KOPT-K1 (cell line): ENCODE results near the gene HTRA2.
A peak's percentile ranks its signal among the peaks of the same experiment; 100 is the strongest.
"Not testable (repeated sequence)": the region's sequence is repeated elsewhere in the genome, so short reads cannot be mapped to it uniquely, and the experiment has no call there.

Source experiments
- H3K27ac ChIP-seq: fragments of 200-600 bp; sonication (generic); 2 replicates; pipeline ENCODE4 v1.5.1; 2016; ENCODE audit warnings: antibody characterized with exemption, mild to moderate bottlenecking, low read depth, low read length; ENCODE audit not compliant: poor library complexity, severe bottlenecking
- H3K36me3 ChIP-seq: fragments of 200-600 bp; sonication (generic); 2 replicates; pipeline ENCODE4 v1.5.1; 2017; ENCODE audit warnings: antibody characterized with exemption, mild to moderate bottlenecking, low read length, moderate library complexity; ENCODE audit not compliant: insufficient read depth
- H3K9me3 ChIP-seq: fragments of 200-600 bp; sonication (generic); 2 replicates; pipeline ENCODE4 v1.5.1; 2017; ENCODE audit warnings: antibody characterized with exemption, low read length, mild to moderate bottlenecking; ENCODE audit not compliant: insufficient read depth, poor library complexity, severe bottlenecking

The HTRA2 gene

GRCh38 chr2:74554820-74555531, 25.2 kb downstream of the HTRA2 start:
- Histone ChIP-seq H3K36me3 (no peaks in the 10 kb centered on the region), H3K27ac (peak overlapping the region; percentile 54), H3K9me3 (no peaks in the 10 kb centered on the region)

GRCh38 chr2:74555610-74556103, 25.9 kb downstream of the HTRA2 start:
- no peaks in the 10 kb centered on the region for H3K36me3 ChIP-seq
- H3K27ac ChIP-seq, result no peak overlapping the region
- no peaks in the 10 kb centered on the region for H3K9me3 ChIP-seq

- H3K36me3 ChIP-seq, result no peaks in the 10 kb centered on the region
- no peak overlapping the region for H3K27ac ChIP-seq
- no peaks in the 10 kb centered on the region for H3K9me3 ChIP-seq
These were observed 26.4 kb downstream of the HTRA2 start for GRCh38 chr2:74556159-74556558.

GRCh38 chr2:74556831-74557370, 27.2 kb downstream of the HTRA2 start:
- no peaks in the 10 kb centered on the region for H3K9me3 ChIP-seq
- no peaks in the 10 kb centered on the region for H3K36me3 ChIP-seq
- H3K27ac ChIP-seq, result no peak overlapping the region

- Histone ChIP-seq H3K36me3 (no peaks in the 10 kb centered on the region), H3K27ac (no peak overlapping the region), H3K9me3 (no peaks in the 10 kb centered on the region)
These were observed 28.8 kb downstream of the HTRA2 start for GRCh38 chr2:74558284-74559230.

GRCh38 chr2:74559912-74560311, 30.2 kb downstream of the HTRA2 start:
- H3K9me3 ChIP-seq, result no peaks in the 10 kb centered on the region
- no peaks in the 10 kb centered on the region for H3K36me3 ChIP-seq
- H3K27ac ChIP-seq, result no peak overlapping the region

- Histone ChIP-seq H3K27ac (no peak overlapping the region), H3K36me3 (no peaks in the 10 kb centered on the region), H3K9me3 (no peaks in the 10 kb centered on the region)
These were observed 30.9 kb downstream of the HTRA2 start for GRCh38 chr2:74560591-74560990.

GRCh38 chr2:74561022-74561421, 31.3 kb downstream of the HTRA2 start:
- H3K27ac ChIP-seq, H3K36me3 ChIP-seq, H3K9me3 ChIP-seq: not testable (repeated sequence)

- Histone ChIP-seq H3K27ac (no peak overlapping the region), H3K36me3 (no peaks in the 10 kb centered on the region), H3K9me3 (no peaks in the 10 kb centered on the region)
These were observed 32.5 kb downstream of the HTRA2 start for GRCh38 chr2:74562126-74562775.

GRCh38 chr2:74564222-74564621, 34.5 kb downstream of the HTRA2 start:
- Histone ChIP-seq H3K36me3 (no peaks in the 10 kb centered on the region), H3K27ac (no peak overlapping the region), H3K9me3 (no peaks in the 10 kb centered on the region)

GRCh38 chr2:74566076-74566753, 36.5 kb downstream of the HTRA2 start:
- Histone ChIP-seq H3K36me3 (no peaks in the 10 kb centered on the region), H3K9me3 (no peaks in the 10 kb centered on the region), H3K27ac (no peak overlapping the region)

GRCh38 chr2:74566754-74567085, 37.0 kb downstream of the HTRA2 start:
- H3K27ac ChIP-seq, result no peak overlapping the region
- no peaks in the 10 kb centered on the region for H3K9me3 ChIP-seq
- no peaks in the 10 kb centered on the region for H3K36me3 ChIP-seq

- Histone ChIP-seq H3K27ac (no peak overlapping the region), H3K36me3 (no peaks in the 10 kb centered on the region)
These were observed 38.1 kb downstream of the HTRA2 start for GRCh38 chr2:74567881-74568280.

GRCh38 chr2:74569686-74570085, 40.0 kb downstream of the HTRA2 start:
- Histone ChIP-seq H3K36me3 (no peaks in the 10 kb centered on the region), H3K27ac (no peak overlapping the region), H3K9me3 (no peaks in the 10 kb centered on the region)

More at GRCh38 chr2:74567881-74568280, 38.1 kb downstream of the HTRA2 start:
- no peaks in the 10 kb centered on the region for H3K9me3 ChIP-seq
